Prostate gland (tissue), 2 donors: Measurements from ENCODE around the gene CLBA1.

Experiments
- POLR2A ChIP-seq: fragments of 450-650 bp; IDR thresholded peaks from one replicate; pipeline ENCODE4 v1.6.1; 2016; ENCODE audit warnings: antibody characterized with exemption, mild to moderate bottlenecking
- POLR2AphosphoS5 ChIP-seq: sonication (generic); formaldehyde crosslinking; IDR thresholded peaks from one replicate; pipeline ENCODE4 v1.6.1; 2017; ENCODE audit warnings: antibody characterized with exemption
- TF ChIP-seq, protein P1 (sequence below), 4 experiments: fragments of 200-600 bp in 2 of 4; fragments of 450-650 bp in 2 of 4; sonication (generic) in 2 of 4; IDR thresholded peaks; 1 replicate in 3 of 4; 2 replicates in 1 of 4; pipeline ENCODE4 v1.5.1; 2016 to 2019; ENCODE audit warnings: antibody characterized with exemption in 4 of 4, mild to moderate bottlenecking in 2 of 4, moderate library complexity in 2 of 4

- TF ChIP-seq, protein P1, sequence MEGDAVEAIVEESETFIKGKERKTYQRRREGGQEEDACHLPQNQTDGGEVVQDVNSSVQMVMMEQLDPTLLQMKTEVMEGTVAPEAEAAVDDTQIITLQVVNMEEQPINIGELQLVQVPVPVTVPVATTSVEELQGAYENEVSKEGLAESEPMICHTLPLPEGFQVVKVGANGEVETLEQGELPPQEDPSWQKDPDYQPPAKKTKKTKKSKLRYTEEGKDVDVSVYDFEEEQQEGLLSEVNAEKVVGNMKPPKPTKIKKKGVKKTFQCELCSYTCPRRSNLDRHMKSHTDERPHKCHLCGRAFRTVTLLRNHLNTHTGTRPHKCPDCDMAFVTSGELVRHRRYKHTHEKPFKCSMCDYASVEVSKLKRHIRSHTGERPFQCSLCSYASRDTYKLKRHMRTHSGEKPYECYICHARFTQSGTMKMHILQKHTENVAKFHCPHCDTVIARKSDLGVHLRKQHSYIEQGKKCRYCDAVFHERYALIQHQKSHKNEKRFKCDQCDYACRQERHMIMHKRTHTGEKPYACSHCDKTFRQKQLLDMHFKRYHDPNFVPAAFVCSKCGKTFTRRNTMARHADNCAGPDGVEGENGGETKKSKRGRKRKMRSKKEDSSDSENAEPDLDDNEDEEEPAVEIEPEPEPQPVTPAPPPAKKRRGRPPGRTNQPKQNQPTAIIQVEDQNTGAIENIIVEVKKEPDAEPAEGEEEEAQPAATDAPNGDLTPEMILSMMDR (IDR thresholded peaks at IDR 0.05) = no peak
- TF ChIP-seq POLR2A = no peak
- no peak for TF ChIP-seq POLR2AphosphoS5
Measured at GRCh38 chr14:104998801-104999200, 13.2 kb downstream of the CLBA1 start.
